Activated naive CD8-positive, alpha-beta T cell (primary cell): ENCODE data around the gene FBRS.
"Not testable (repeated sequence)": the region's sequence is repeated elsewhere in the genome, so short reads cannot be mapped to it uniquely, and the experiment has no call there.

Experiments
- H3K27ac Mint-ChIP-seq: one replicate; pipeline ENCODE4 v1.8.0; 2021; ENCODE audit warnings: mixed read lengths
- H3K27me3 Mint-ChIP-seq: one replicate; pipeline ENCODE4 v1.8.0; 2021; ENCODE audit warnings: mixed read lengths
- H3K36me3 Mint-ChIP-seq: one replicate; pipeline ENCODE4 v1.8.0; 2021; ENCODE audit warnings: mixed read lengths
- H3K4me1 Mint-ChIP-seq: one replicate; pipeline ENCODE4 v1.8.0; 2021; ENCODE audit warnings: low read depth, mixed read lengths
- H3K4me3 Mint-ChIP-seq: one replicate; pipeline ENCODE4 v1.8.0; 2021; ENCODE audit warnings: mild to moderate bottlenecking, mixed read lengths
- H3K9me3 Mint-ChIP-seq: one replicate; pipeline ENCODE4 v1.8.0; 2021; ENCODE audit warnings: low read depth, mixed read lengths

The FBRS gene

DNA sequence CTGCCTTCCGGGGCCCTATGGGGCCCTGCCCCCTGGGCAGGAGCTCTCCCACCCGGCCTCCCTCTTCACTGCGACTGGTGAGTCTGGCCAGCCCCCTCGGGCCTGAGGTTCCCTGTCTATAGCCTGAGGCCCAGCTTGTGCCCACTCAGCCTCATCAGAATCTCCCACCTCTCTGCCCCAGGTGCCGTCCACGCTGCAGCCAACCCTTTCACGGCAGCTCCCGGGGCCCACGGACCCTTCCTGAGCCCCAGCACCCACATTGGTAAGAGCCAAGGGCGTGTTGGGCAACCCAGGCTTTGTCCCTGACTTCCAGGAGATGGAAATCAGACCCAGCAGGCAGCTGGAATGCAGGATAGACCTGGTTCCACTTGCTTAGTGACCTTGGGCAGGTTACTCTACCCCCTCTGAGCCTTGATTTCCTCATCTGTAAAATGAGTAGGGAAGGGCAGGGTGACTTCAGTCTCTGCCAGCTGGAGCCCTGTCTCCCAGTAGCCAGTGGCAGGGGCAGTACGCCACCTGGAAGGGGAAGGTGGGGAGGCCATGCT is 9.2 kb downstream of the FBRS start:
- no peaks in the 10 kb centered on the region for H3K27me3 Mint-ChIP-seq
- peaks cover 8% of the 10 kb centered on the region for H3K36me3 Mint-ChIP-seq
- peaks cover 28% of the 10 kb centered on the region for H3K4me1 Mint-ChIP-seq
- H3K9me3 Mint-ChIP-seq, result no peaks in the 10 kb centered on the region
- H3K4me3 Mint-ChIP-seq, result no peak overlapping the region
- peak overlapping the region; percentile 51 for H3K27ac Mint-ChIP-seq

DNA sequence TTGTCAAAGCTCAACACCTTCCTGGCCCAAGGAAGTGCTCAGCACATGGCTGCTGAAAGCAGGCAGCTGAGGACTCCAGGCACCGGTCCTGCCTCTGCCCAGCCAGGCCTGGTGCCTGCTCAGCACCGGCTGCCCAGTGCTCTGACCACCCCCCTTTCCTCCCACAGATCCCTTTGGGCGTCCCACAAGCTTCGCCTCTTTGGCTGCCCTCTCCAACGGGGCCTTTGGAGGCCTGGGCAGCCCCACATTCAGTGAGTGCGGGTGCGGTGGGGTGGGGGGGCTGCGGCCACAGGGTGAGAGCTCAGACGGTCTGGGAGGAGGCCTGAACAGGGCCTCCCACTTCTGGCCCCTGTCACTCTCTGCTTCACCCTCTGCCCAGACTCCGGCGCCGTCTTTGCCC is 10.2 kb downstream of the FBRS start:
- Mint-ChIP-seq H3K27me3 (no peaks in the 10 kb centered on the region), H3K4me1 (peaks cover 19% of the 10 kb centered on the region), H3K9me3 (no peaks in the 10 kb centered on the region), H3K36me3 (peaks cover 6% of the 10 kb centered on the region), H3K27ac (no peak overlapping the region), H3K4me3 (no peak overlapping the region)

DNA sequence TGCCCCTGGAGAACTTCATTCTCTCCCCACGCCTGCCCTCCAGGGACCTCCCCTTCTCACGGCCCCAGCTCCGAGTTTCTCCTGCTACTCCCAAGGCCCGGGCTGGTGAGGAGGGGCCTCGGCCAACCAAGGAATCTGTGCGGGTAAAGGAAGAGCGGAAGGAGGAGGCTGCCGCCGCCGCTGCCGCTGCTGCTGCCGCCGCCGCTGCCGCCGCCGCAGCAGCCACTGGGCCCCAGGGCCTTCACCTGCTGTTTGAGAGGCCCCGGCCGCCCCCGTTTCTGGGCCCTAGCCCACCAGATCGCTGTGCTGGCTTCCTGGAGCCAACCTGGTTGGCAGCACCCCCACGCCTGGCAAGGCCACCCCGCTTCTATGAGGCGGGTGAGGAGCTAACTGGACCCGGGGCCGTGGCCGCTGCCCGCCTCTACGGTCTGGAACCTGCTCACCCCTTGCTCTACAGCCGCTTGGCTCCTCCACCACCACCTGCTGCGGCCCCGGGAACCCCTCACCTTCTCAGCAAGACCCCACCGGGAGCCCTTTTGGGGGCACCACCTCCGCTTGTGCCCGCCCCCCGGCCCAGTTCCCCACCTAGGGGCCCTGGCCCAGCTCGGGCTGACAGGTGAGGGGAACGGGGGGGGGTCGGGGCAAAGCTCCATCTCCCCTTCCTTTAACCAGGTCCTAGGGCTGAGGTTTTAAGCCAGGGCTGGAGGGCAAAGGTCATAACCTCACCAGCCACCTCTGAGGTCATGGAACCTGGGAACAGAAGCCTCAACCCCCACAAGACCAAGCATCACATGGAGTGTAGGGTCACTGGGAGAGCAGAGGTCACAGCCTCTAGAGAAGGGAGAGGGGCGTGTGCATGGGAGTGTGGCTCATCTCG is 11.0 kb downstream of the FBRS start:
- no peaks in the 10 kb centered on the region for H3K9me3 Mint-ChIP-seq
- peaks cover 15% of the 10 kb centered on the region for H3K4me1 Mint-ChIP-seq
- no peak overlapping the region for H3K27ac Mint-ChIP-seq
- H3K36me3 Mint-ChIP-seq, result peaks cover 3% of the 10 kb centered on the region
- H3K27me3 Mint-ChIP-seq, result no peaks in the 10 kb centered on the region
- no peak overlapping the region for H3K4me3 Mint-ChIP-seq

DNA sequence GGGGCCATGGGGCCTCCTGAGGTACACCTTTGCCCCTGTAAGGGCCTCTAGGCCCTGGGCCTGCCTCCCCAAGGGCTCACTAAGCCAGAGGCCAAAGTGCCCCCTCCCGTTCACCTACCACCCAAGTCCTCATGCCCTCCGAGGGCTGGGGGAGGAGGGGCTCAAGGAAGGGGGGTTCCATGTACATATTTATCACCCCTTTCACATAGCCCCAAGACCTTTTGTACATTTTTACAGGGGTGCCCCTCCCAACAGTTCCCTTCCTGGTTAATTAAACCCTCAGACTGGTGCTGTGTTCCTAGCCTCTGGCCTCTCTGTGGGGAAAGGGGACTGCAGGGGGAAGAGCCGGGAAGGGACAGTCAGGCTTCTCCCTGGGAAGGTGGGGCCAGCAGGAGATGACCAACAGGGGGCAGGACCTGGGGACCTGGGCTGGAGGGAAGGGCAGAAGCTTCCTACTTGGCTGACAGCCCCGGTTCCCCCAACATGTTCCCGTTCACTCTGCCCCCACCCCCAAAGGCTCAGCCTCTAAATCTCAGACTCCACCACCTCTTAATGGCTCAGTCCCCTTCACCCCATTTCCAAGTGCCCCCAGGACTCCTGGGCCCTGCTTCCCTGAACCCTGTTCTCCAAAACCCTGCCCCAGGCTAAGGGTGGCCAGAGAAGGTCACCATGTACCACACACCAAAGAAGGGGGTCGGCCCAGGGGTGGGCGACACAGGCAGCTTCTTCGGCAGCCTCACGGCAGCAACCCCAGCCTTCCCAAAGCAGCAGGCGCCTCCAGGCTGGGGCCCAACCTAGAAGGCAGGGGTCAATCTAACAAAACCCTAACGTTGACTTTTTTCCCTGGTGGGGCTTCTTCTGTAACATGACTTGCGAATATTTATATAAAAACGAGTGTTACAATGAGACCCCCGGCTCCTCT is 11.9 kb downstream of the FBRS start:
- no peak overlapping the region for H3K4me3 Mint-ChIP-seq
- peaks cover 3% of the 10 kb centered on the region for H3K36me3 Mint-ChIP-seq
- H3K27ac Mint-ChIP-seq, result no peak overlapping the region
- H3K9me3 Mint-ChIP-seq, result no peaks in the 10 kb centered on the region
- no peaks in the 10 kb centered on the region for H3K27me3 Mint-ChIP-seq
- H3K4me1 Mint-ChIP-seq, result peaks cover 13% of the 10 kb centered on the region

GRCh38 chr16:30675143-30675542 is 16.9 kb downstream of the FBRS start:
- Mint-ChIP-seq H3K4me1 (peaks cover 1% of the 10 kb centered on the region), H3K27me3 (no peaks in the 10 kb centered on the region), H3K27ac (no peak overlapping the region), H3K4me3 (no peak overlapping the region), H3K36me3 (no peaks in the 10 kb centered on the region), H3K9me3 (no peaks in the 10 kb centered on the region)

GRCh38 chr16:30677931-30678585 is 19.8 kb downstream of the FBRS start:
- Mint-ChIP-seq H3K27me3 (no peaks in the 10 kb centered on the region), H3K4me1 (no peaks in the 10 kb centered on the region), H3K27ac (no peak overlapping the region), H3K9me3 (no peaks in the 10 kb centered on the region), H3K36me3 (no peaks in the 10 kb centered on the region), H3K4me3 (no peak overlapping the region)

DNA sequence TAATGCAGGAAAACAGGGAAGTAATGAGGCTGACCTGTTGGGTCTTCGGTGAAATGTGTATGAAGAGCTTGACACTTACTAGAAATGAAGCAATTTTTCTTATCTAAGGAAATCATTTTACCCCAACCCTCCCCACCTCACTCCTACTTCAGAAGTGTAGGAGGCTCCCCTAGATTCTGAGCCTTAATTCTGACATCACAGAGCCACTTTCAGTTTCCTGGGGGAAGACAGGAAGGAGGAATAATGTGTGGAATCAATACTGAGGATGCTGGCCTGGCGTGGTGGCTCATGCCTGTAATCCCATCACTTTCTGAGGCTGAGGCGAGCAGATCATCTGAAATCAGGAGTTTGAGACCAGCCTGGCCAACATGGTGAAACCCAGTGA is 20.3 kb downstream of the FBRS start:
- Mint-ChIP-seq H3K27me3 (no peaks in the 10 kb centered on the region), H3K9me3 (no peaks in the 10 kb centered on the region)

DNA sequence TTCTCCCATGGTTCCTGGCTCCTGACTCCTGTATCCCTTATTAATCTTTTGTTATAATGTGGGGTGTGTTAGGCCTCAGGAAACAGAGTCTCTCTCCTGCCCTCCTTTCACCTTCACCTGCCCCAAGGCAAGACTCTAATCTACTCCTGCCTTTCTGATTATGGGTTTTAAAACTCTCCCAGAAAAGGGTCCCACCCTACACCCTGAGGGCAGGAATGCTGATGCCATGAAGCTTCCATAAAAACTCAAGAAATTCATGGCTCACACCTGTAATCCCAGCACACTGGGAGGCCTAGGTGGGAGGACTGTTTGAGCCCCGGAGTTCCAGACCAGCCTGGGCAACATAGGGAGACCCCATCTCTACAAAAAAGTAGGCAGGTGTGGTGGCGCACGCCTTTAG is 22.1 kb downstream of the FBRS start:
- Mint-ChIP-seq H3K4me3 (no peak overlapping the region), H3K4me1 (no peaks in the 10 kb centered on the region), H3K27me3 (no peaks in the 10 kb centered on the region), H3K27ac (no peak overlapping the region), H3K36me3 (no peaks in the 10 kb centered on the region), H3K9me3 (no peaks in the 10 kb centered on the region)

More for the DNA sequence above, 20.3 kb downstream of the FBRS start:
- Mint-ChIP-seq H3K27ac (no peak overlapping the region), H3K4me1 (no peaks in the 10 kb centered on the region), H3K4me3 (no peak overlapping the region), H3K36me3 (no peaks in the 10 kb centered on the region)

- H3K27ac Mint-ChIP-seq, result no peak overlapping the region
- H3K36me3 Mint-ChIP-seq, result no peaks in the 10 kb centered on the region
- no peaks in the 10 kb centered on the region for H3K27me3 Mint-ChIP-seq
- H3K4me1 Mint-ChIP-seq, result peaks cover 5% of the 10 kb centered on the region
- H3K9me3 Mint-ChIP-seq, result no peaks in the 10 kb centered on the region
- H3K4me3 Mint-ChIP-seq, result no peak overlapping the region
Measured at GRCh38 chr16:30688701-30689100, 30.5 kb downstream of the FBRS start.

DNA sequence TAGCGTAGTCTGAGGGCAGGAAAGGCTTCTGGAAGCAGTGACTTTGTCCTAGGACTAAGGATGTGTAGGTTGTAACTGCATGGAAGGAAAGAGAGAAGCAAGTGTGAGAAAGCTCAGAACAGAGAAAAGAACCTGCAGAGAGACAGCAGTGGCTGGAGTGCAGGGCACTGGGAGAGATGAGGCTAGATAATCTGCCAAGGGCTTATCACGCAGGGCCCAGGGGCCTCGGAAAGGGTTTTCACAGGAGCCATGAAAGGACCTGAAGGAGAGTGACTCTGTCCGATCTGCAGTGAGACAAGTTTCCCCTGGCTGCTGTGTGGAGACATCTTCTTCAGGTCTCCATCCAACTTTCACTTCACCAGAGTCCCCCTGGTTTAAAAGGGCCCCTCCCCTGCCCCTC is 33.7 kb downstream of the FBRS start:
- Mint-ChIP-seq H3K36me3 (no peaks in the 10 kb centered on the region), H3K27ac (no peak overlapping the region), H3K4me1 (peaks cover 11% of the 10 kb centered on the region), H3K9me3 (no peaks in the 10 kb centered on the region), H3K27me3 (no peaks in the 10 kb centered on the region), H3K4me3 (no peak overlapping the region)

- Mint-ChIP-seq H3K4me3 (no peak overlapping the region), H3K27me3 (no peaks in the 10 kb centered on the region), H3K27ac (peak overlapping the region; percentile 47), H3K4me1 (peaks cover 16% of the 10 kb centered on the region), H3K9me3 (no peaks in the 10 kb centered on the region), H3K36me3 (no peaks in the 10 kb centered on the region)
Measured at GRCh38 chr16:30692396-30693064, 34.3 kb downstream of the FBRS start.

- Mint-ChIP-seq H3K4me1 (peaks cover 26% of the 10 kb centered on the region), H3K36me3 (peaks cover 4% of the 10 kb centered on the region), H3K9me3 (no peaks in the 10 kb centered on the region), H3K4me3 (no peak overlapping the region), H3K27me3 (no peaks in the 10 kb centered on the region), H3K27ac (no peak overlapping the region)
Measured at GRCh38 chr16:30694926-30695693, 36.9 kb downstream of the FBRS start.

- not testable (repeated sequence) for H3K4me3 Mint-ChIP-seq, H3K9me3 Mint-ChIP-seq, H3K27ac Mint-ChIP-seq, H3K36me3 Mint-ChIP-seq, H3K27me3 Mint-ChIP-seq
- peaks cover 34% of the 10 kb centered on the region for H3K4me1 Mint-ChIP-seq
Measured at GRCh38 chr16:30696646-30697045, 38.4 kb downstream of the FBRS start.
